Transverse colon (tissue), 4 donors: Measurements from ENCODE around the gene CNGA1. TPM values are rescaled to one million over a fixed set of nuclear protein-coding genes. Genes with fewer than 3 reads are reported as not detected.

Experiments used
- DNase-seq: peaks from one replicate; pipeline ENCODE4 v3.0.0-alpha.2; 2019
- H3K27ac ChIP-seq, 4 donors: fragments of 200-600 bp; sonication (generic); 2 replicates each; pipeline ENCODE4 v1.5.1; 2016 to 2018; ENCODE audit warnings: inconsistent platforms in 4 of 4
- H3K27me3 ChIP-seq: fragments of 200-600 bp; sonication (generic); 2 replicates; pipeline ENCODE4 v1.5.1; 2017; ENCODE audit warnings: inconsistent platforms
- H3K36me3 ChIP-seq, 4 donors: fragments of 200-600 bp; sonication (generic); 2 replicates each; pipeline ENCODE4 v1.5.1; 2017 to 2019; ENCODE audit warnings: inconsistent platforms in 4 of 4
- H3K4me1 ChIP-seq, 4 donors: fragments of 200-600 bp; sonication (generic); 2 replicates each; pipeline ENCODE4 v1.5.1; 2017 to 2020; ENCODE audit warnings: inconsistent platforms in 4 of 4
- H3K4me3 ChIP-seq, 4 donors: fragments of 200-600 bp; sonication (generic); 1 replicate in 1 of 4; 2 replicates in 3 of 4; pipeline versions ENCODE4 v1.5.1 to v1.6.1; 2017 to 2019; ENCODE audit warnings: inconsistent platforms in 4 of 4
- H3K9me3 ChIP-seq, 2 donors: fragments of 200-600 bp; sonication (generic); 2 replicates each; pipeline ENCODE4 v1.5.1; 2017 to 2019; ENCODE audit warnings: inconsistent platforms in 2 of 2
- EP300 ChIP-seq: sonication (generic); formaldehyde crosslinking; IDR thresholded peaks from one replicate; pipeline ENCODE4 v1.6.1; 2017; ENCODE audit warnings: antibody characterized with exemption, low read depth
- POLR2A ChIP-seq: fragments of 450-650 bp; IDR thresholded peaks from one replicate; pipeline ENCODE4 v1.6.1; 2016; ENCODE audit warnings: antibody characterized with exemption, mild to moderate bottlenecking, moderate library complexity
- POLR2AphosphoS5 ChIP-seq, 3 donors: sonication (generic); formaldehyde crosslinking; IDR thresholded peaks; one replicate each; pipeline ENCODE4 v1.6.1; 2016; ENCODE audit warnings: antibody characterized with exemption in 3 of 3
- WGBS, 2 donors: methylation state at CpG; one replicate each; pipeline ENCODE4 v1.1.5; 2018; ENCODE audit warnings: low coverage in 1 of 2; 5-methylcytosine and 5-hydroxymethylcytosine counted together
- in situ Hi-C, 4 donors: fragments of 200-750 bp; cut with MboI; loops; one replicate each; pipeline versions ENCODE4 v1.15.0 to v1.15.1; 2017; ENCODE audit warnings: low sequenced_read_pairs in 3 of 4, low pct_ligation_motif_present in 1 of 4, low pct_unique_long_range_greater_than_20kb in 1 of 4
- intact Hi-C: fragments of 100-400 bp; cut with DNase I; formaldehyde crosslinking; loops from one replicate; pipeline ENCODE4 v1.15.1; 2023; ENCODE audit warnings: low total_unique reads
- total RNA-seq, 4 donors: library from RNA; depleted of rRNA; stranded (reverse); fragments of >200 nt; gene quantifications; one replicate each; pipeline ENCODE4 v1.1.0, GENCODE V29; 2016
- TF ChIP-seq, protein P1 (sequence below), 5 experiments: fragments of 200-600 bp in 3 of 5; fragments of 450-650 bp in 2 of 5; sonication (generic) in 3 of 5; IDR thresholded peaks; 1 replicate in 2 of 5; 2 replicates in 3 of 5; pipeline ENCODE4 v1.5.1; 2016 to 2017; ENCODE audit warnings: antibody characterized with exemption in 5 of 5, inconsistent platforms in 3 of 5, mild to moderate bottlenecking in 2 of 5, moderate library complexity in 1 of 5

CNGA1 gene
- total RNA-seq, 4 donors from 2014 or later: 1.2 to 21.0 (median 15.0) TPM

GRCh38 chr4:47915378-47915777, 101.1 kb downstream of the CNGA1 start:
- TF ChIP-seq POLR2A: no peak
- no peak for TF ChIP-seq POLR2AphosphoS5 (IDR thresholded peaks at IDR 0.05)
- TF ChIP-seq, protein P1, sequence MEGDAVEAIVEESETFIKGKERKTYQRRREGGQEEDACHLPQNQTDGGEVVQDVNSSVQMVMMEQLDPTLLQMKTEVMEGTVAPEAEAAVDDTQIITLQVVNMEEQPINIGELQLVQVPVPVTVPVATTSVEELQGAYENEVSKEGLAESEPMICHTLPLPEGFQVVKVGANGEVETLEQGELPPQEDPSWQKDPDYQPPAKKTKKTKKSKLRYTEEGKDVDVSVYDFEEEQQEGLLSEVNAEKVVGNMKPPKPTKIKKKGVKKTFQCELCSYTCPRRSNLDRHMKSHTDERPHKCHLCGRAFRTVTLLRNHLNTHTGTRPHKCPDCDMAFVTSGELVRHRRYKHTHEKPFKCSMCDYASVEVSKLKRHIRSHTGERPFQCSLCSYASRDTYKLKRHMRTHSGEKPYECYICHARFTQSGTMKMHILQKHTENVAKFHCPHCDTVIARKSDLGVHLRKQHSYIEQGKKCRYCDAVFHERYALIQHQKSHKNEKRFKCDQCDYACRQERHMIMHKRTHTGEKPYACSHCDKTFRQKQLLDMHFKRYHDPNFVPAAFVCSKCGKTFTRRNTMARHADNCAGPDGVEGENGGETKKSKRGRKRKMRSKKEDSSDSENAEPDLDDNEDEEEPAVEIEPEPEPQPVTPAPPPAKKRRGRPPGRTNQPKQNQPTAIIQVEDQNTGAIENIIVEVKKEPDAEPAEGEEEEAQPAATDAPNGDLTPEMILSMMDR (IDR thresholded peaks at IDR 0.05): no peak
- TF ChIP-seq EP300: no peak
- in situ Hi-C loops (loop anchor here in 2 of 4 donors (25.0 kb wide), 2 partner anchors 428 to 453 kb away; partner anchors contain the start of genes ATP10D (in 1 of the 2) and COMMD8 (in 1 of the 2)), intact Hi-C loops (no loop called here)
- H3K9me3 ChIP-seq: no peaks in the 10 kb centered on the region
- WGBS, 2 donors: 25 to 41% methylated on average over 3 of the region's 3 CpGs
- peaks cover 0 to 21% (median 9%) of the 10 kb centered on the region in 4 donors for H3K4me1 ChIP-seq
- H3K27me3 ChIP-seq: no peaks in the 10 kb centered on the region
- H3K4me3 ChIP-seq: no peak overlapping the region
- no peak overlapping the region for H3K27ac ChIP-seq
- no peak for DNase-seq
- H3K36me3 ChIP-seq: peaks cover 0 to 2% (median 0%) of the 10 kb centered on the region in 4 donors

GRCh38 chr4:47914926-47915237, 101.6 kb downstream of the CNGA1 start:
- WGBS, 2 donors: 0 to 2% methylated on average over 6 of the region's 6 CpGs
- H3K4me1 ChIP-seq: peaks cover 0 to 21% (median 9%) of the 10 kb centered on the region in 4 donors
- peak overlapping the region; percentile 84 to 94 (median 90) for H3K27ac ChIP-seq
- in situ Hi-C loops (loop anchor here in 2 of 4 donors (25.0 kb wide), 2 partner anchors 428 to 453 kb away; partner anchors contain the start of genes ATP10D (in 1 of the 2) and COMMD8 (in 1 of the 2)), intact Hi-C loops (no loop called here)
- peaks cover 0 to 7% (median 0%) of the 10 kb centered on the region in 4 donors for H3K36me3 ChIP-seq
- peak overlapping the region; percentile 20 to 93 (median 84) for H3K4me3 ChIP-seq
- no peaks in the 10 kb centered on the region for H3K9me3 ChIP-seq
- no peaks in the 10 kb centered on the region for H3K27me3 ChIP-seq
- TF ChIP-seq, protein P1 (IDR thresholded peaks at IDR 0.05): no peak
- TF ChIP-seq POLR2AphosphoS5 (IDR thresholded peaks at IDR 0.05) (no peak), POLR2A (no peak), EP300 (no peak)
- no peak for DNase-seq

GRCh38 chr4:47914220-47914925, 102.1 kb downstream of the CNGA1 start, which contains the start of gene NFXL1:
TSS of gene NFXL1 (minus strand) at chr4:47914583. CDS start at chr4:47914203, 380 bp downstream.
- no peak for TF ChIP-seq EP300
- TF ChIP-seq, protein P1 (IDR thresholded peaks at IDR 0.05): no peak
- TF ChIP-seq POLR2A: peak; percentile 87
- TF ChIP-seq POLR2AphosphoS5 (IDR thresholded peaks at IDR 0.05): peak; percentile 95 to 98 (median 96)
- 1% methylated on average over 21 to 54 of the region's 55 CpGs for WGBS, 2 donors
- Histone ChIP-seq H3K4me3 (peak within 1 kb of the TSS; percentile 79 to 93 (median 90)), H3K27ac (peak within 1 kb of the TSS; percentile 84 to 94 (median 90)), H3K36me3 (peaks cover 0 to 11% (median 0%) of the 10 kb centered on the region in 4 donors), H3K27me3 (no peaks in the 10 kb centered on the region), H3K4me1 (peaks cover 0 to 21% (median 9%) of the 10 kb centered on the region in 4 donors), H3K9me3 (no peaks in the 10 kb centered on the region)
- DNase-seq: peak; percentile 98
- intact Hi-C loops: no loop called here
- in situ Hi-C loops: loop anchor here in 2 of 4 donors (25.0 kb wide), 2 partner anchors 427 to 452 kb away; partner anchors contain the start of genes ATP10D (in 1 of the 2) and COMMD8 (in 1 of the 2)

GRCh38 chr4:47913861-47914219, 102.6 kb downstream of the CNGA1 start:
- H3K27me3 ChIP-seq: no peaks in the 10 kb centered on the region
- 0% methylated on average over 1 to 29 of the region's 29 CpGs for WGBS, 2 donors
- TF ChIP-seq, protein P1 (IDR thresholded peaks at IDR 0.05): peak in 3 of 5 experiments; percentile 6 to 26 (median 23)
- TF ChIP-seq POLR2A: no peak

More at GRCh38 chr4:47913861-47914219, 102.6 kb downstream of the CNGA1 start:
- Histone ChIP-seq H3K36me3 (peaks cover 0 to 16% (median 0%) of the 10 kb centered on the region in 4 donors), H3K9me3 (no peaks in the 10 kb centered on the region), H3K27ac (peak overlapping the region; percentile 84 to 94 (median 90)), H3K4me3 (peak overlapping the region; percentile 79 to 93 (median 90)), H3K4me1 (peaks cover 0 to 21% (median 9%) of the 10 kb centered on the region in 4 donors)
- peak; percentile 50 for DNase-seq
- intact Hi-C loops (no loop called here), in situ Hi-C loops (loop anchor here in 2 of 4 donors (25.0 kb wide), 2 partner anchors 427 to 452 kb away; partner anchors contain the start of genes ATP10D (in 1 of the 2) and COMMD8 (in 1 of the 2))
